ENCODE results near the gene STYXL1.

GRCh38 chr7:75965617-75966016, 82.2 kb downstream of the STYXL1 start:
- TF ChIP-seq CTCF (IDR thresholded peaks at IDR 0.05) (no peak), POLR2A (IDR thresholded peaks at IDR 0.05) (no peak), POLR2AphosphoS5 (IDR thresholded peaks at IDR 0.05) (no peak), EP300 (IDR thresholded peaks at IDR 0.05) (no peak)
